PC-3 (cell line): ENCODE results near the gene OBP2B. TPM values are rescaled to one million over a fixed set of nuclear protein-coding genes. Genes with fewer than 3 reads are reported as not detected.

ENCODE experiments used
- ATAC-seq: fragments of 200-7000 bp; cut with Tn5 transposase; 2 replicates; pipeline ENCODE4 v1.9.1; 2020; ENCODE audit warnings: mild to moderate bottlenecking, moderate library complexity
- BruUV-seq: library from RNA; stranded (reverse); fragments of 400-500 nt; replicated peaks from 2 replicates; lab custom pipeline; 2021; lab: Mats Ljungman, UMichigan
- CTCF ChIA-PET: fragments of 300-600 bp; sonication (Branson Sonifier 250); formaldehyde crosslinking; loops from one replicate; lab custom pipeline; 2022; ENCODE audit warnings: antibody characterized with exemption; lab: Charles Lee
- POLR2A ChIA-PET: fragments of 300-600 bp; sonication (Branson Sonifier 250); formaldehyde crosslinking; loops from one replicate; lab custom pipeline; 2022; ENCODE audit warnings: antibody characterized with exemption; ENCODE audit not compliant: unreplicated experiment; lab: Charles Lee
- DNase-seq: peaks from one replicate; pipeline ENCODE4 v3.0.0-alpha.2; 2015
- H2AFZ ChIP-seq: fragments of 300-600 bp; sonication (generic); 2 replicates; pipeline ENCODE4 v1.6.0; 2016; ENCODE audit warnings: antibody characterized with exemption, low read length
- H3F3A ChIP-seq: fragments of 300-600 bp; sonication (generic); one replicate; pipeline ENCODE4 v1.6.0; 2017; ENCODE audit warnings: antibody characterized with exemption, low read length, control low read depth, mild to moderate bottlenecking; ENCODE audit not compliant: unreplicated experiment
- H3K27ac ChIP-seq: fragments of 300-600 bp; sonication (generic); 2 replicates; pipeline ENCODE4 v1.5.1; 2016; ENCODE audit warnings: mild to moderate bottlenecking, low read length
- H3K27me3 ChIP-seq: fragments of 300-600 bp; sonication (generic); 2 replicates; pipeline ENCODE4 v1.6.1; 2016; ENCODE audit warnings: low read length, mixed read lengths
- H3K36me3 ChIP-seq: fragments of 300-600 bp; sonication (generic); 2 replicates; pipeline ENCODE4 v1.6.1; 2016; ENCODE audit warnings: low read depth, mixed run types, low read length, mixed read lengths
- H3K4me1 ChIP-seq: fragments of 300-600 bp; sonication (generic); 2 replicates; pipeline ENCODE4 v1.5.1; 2016; ENCODE audit warnings: low read length; ENCODE audit not compliant: insufficient read depth
- H3K4me2 ChIP-seq: fragments of 300-600 bp; sonication (generic); 2 replicates; pipeline ENCODE4 v1.6.0; 2016; ENCODE audit warnings: low read length
- H3K4me3 ChIP-seq: fragments of 300-600 bp; sonication (generic); 2 replicates; pipeline ENCODE4 v1.5.1; 2016; ENCODE audit warnings: mild to moderate bottlenecking, low read length, mixed read lengths
- H3K79me2 ChIP-seq: fragments of 300-600 bp; sonication (generic); 2 replicates; pipeline ENCODE4 v1.6.1; 2017; ENCODE audit warnings: low read length, mixed read lengths
- H3K9ac ChIP-seq: fragments of 300-600 bp; sonication (generic); 2 replicates; pipeline ENCODE4 v1.6.0; 2016; ENCODE audit warnings: mild to moderate bottlenecking, low read length
- H3K9me2 ChIP-seq: fragments of 300-600 bp; sonication (generic); replicated peaks from 2 replicates; pipeline ENCODE4 v1.6.1; 2016; ENCODE audit warnings: mixed run types, low read length, mixed read lengths
- H3K9me3 ChIP-seq: fragments of 300-600 bp; sonication (generic); 2 replicates; pipeline ENCODE4 v1.6.1; 2016; ENCODE audit warnings: low read length, mixed read lengths
- H4K20me1 ChIP-seq: fragments of 300-600 bp; sonication (generic); 2 replicates; pipeline ENCODE4 v1.6.1; 2016; ENCODE audit warnings: low read length, mixed read lengths
- CTCF ChIP-seq: fragments of 300-600 bp; sonication (generic); conservative IDR thresholded peaks from 2 replicates; pipeline ENCODE4 v1.5.1; 2017; ENCODE audit warnings: antibody characterized with exemption, low read depth, mild to moderate bottlenecking, low read length
- EZH2 ChIP-seq: fragments of 300-600 bp; sonication (generic); IDR thresholded peaks from one replicate; pipeline ENCODE4 v1.6.1; 2017; ENCODE audit warnings: antibody characterized with exemption, mild to moderate bottlenecking, low read length; ENCODE audit not compliant: unreplicated experiment
- EZH2phosphoT487 ChIP-seq: fragments of 300-600 bp; sonication (generic); IDR thresholded peaks from 2 replicates; pipeline ENCODE4 v1.6.1; 2018; ENCODE audit warnings: mild to moderate bottlenecking, antibody characterized with exemption, low read length, borderline replicate concordance
- intact Hi-C: fragments of 100-400 bp; cut with micrococcal nuclease; formaldehyde crosslinking; loops from 2 replicates; pipeline ENCODE4 v1.9.0; 2023
- total RNA-seq: library from RNA; depleted of rRNA; stranded (reverse); fragments of >200 nt; gene quantifications from 2 replicates; pipeline ENCODE4 v1.2.3, GENCODE V29; 2014

Gene OBP2B
- total RNA-seq, 1 experiment from 2014 or later: not detected

DNA sequence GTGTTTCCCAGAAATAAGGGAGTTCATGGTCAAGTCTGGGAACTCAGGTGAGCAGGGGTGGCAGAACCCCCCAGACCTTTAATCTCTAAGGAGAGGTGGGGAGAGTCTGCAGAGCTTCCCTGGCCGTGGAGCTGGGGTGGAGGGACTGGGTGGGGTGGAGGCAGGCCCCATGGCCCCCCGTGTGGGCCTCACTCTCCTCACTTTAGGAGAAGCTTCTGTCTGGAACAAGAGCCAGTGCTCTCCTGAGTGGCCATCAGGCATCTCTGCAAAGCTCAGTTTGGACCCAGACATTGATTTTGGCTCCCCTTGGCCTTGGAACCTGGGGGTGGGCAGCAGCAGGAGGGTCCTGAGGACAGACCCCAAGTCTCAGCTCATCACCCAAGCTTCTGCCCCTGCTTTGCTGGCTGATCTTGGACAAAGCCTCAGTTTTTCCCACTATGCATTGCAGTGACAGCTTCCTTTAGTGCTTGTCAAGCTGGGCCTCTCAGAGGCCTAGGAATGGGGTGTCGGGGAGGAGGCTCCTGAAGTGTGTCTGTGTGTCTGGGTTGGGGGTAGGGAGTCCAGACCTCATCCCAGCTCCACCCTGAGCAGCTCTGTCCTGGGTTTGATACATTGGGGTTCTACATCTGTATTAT is 41.8 kb downstream of the OBP2B start:
- Histone ChIP-seq H3K27ac (no peak overlapping the region), H3K36me3 (no peaks in the 10 kb centered on the region), H3F3A (no peaks in the 10 kb centered on the region), H3K27me3 (no peaks in the 10 kb centered on the region), H2AFZ (no peak overlapping the region), H3K9me3 (no peaks in the 10 kb centered on the region), H3K4me2 (no peak overlapping the region), H4K20me1 (no peaks in the 10 kb centered on the region), H3K4me1 (no peaks in the 10 kb centered on the region), H3K79me2 (no peaks in the 10 kb centered on the region), H3K9me2 (no peaks in the 10 kb centered on the region), H3K4me3 (no peak overlapping the region), H3K9ac (no peak overlapping the region)
- TF ChIP-seq CTCF (no peak), EZH2 (no peak), EZH2phosphoT487 (no peak)
- ATAC-seq: no peak
- DNase-seq: no peak
- POLR2A ChIA-PET: no interaction called here
- intact Hi-C loops: no loop called here
- BruUV-seq: no TSS peak
- CTCF ChIA-PET: no interaction called here

GRCh38 chr9:133166392-133166791 is 42.7 kb downstream of the OBP2B start:
- no peaks in the 10 kb centered on the region for H3K9me3 ChIP-seq
- ATAC-seq (no peak), DNase-seq (no peak)
- ChIA-PET CTCF (no interaction called here), POLR2A (no interaction called here)
- no peaks in the 10 kb centered on the region for H3K79me2 ChIP-seq
- no peak overlapping the region for H2AFZ ChIP-seq
- BruUV-seq: no TSS peak
- no peaks in the 10 kb centered on the region for H3K9me2 ChIP-seq
- H3K27ac ChIP-seq: no peak overlapping the region
- H3K4me3 ChIP-seq: no peak overlapping the region
- no peak overlapping the region for H3K4me2 ChIP-seq
- intact Hi-C loops: no loop called here
- no peaks in the 10 kb centered on the region for H3K27me3 ChIP-seq
- H3K4me1 ChIP-seq: no peaks in the 10 kb centered on the region
- H3F3A ChIP-seq: no peaks in the 10 kb centered on the region
- no peaks in the 10 kb centered on the region for H3K36me3 ChIP-seq
- no peaks in the 10 kb centered on the region for H4K20me1 ChIP-seq
- no peak for TF ChIP-seq CTCF
- no peak for TF ChIP-seq EZH2
- no peak for TF ChIP-seq EZH2phosphoT487
- no peak overlapping the region for H3K9ac ChIP-seq

DNA sequence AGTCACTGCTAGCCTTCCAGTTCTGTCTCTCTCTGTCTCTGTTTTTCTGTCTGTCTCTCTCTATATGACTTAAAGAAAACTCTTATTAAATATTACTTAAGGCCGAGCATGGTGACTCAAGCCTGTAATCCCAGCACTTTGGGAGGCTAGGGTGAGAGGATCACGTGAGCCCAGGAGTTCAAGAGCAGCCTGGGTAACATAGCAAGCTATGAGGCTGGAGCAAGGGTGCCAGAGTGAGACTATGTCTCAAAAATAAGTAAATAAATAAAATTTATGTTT is 43.7 kb downstream of the OBP2B start:
- intact Hi-C loops: no loop called here
- Histone ChIP-seq H3K27ac (no peak overlapping the region), H3K27me3 (no peaks in the 10 kb centered on the region), H3K79me2 (no peaks in the 10 kb centered on the region), H3F3A (no peaks in the 10 kb centered on the region), H3K9ac (no peak overlapping the region), H3K9me2 (no peaks in the 10 kb centered on the region), H3K9me3 (no peaks in the 10 kb centered on the region), H3K4me3 (no peak overlapping the region), H2AFZ (no peak overlapping the region), H4K20me1 (no peaks in the 10 kb centered on the region), H3K4me2 (no peak overlapping the region), H3K4me1 (no peaks in the 10 kb centered on the region), H3K36me3 (no peaks in the 10 kb centered on the region)
- ATAC-seq: no peak
- no peak for TF ChIP-seq EZH2
- TF ChIP-seq CTCF: no peak
- CTCF ChIA-PET: no interaction called here
- BruUV-seq: no TSS peak
- DNase-seq: no peak
- POLR2A ChIA-PET: no interaction called here
